NT2/D1 (cell line): ENCODE data around the gene ARMC8.

Experiments
- DNase-seq: peaks from one replicate; pipeline ENCODE4 v3.0.0-alpha.2; 2011; ENCODE audit warnings: low read depth, low spot score
- H3K27me3 ChIP-seq: 2 replicates; pipeline ENCODE4 v1.6.0; 2011; ENCODE audit warnings: mild to moderate bottlenecking; ENCODE audit not compliant: insufficient read length, insufficient read depth
- H3K36me3 ChIP-seq: 2 replicates; pipeline ENCODE4 v1.6.1; 2011; ENCODE audit warnings: mild to moderate bottlenecking, low read length, mixed read lengths; ENCODE audit not compliant: insufficient read depth, insufficient read length
- H3K4me1 ChIP-seq: 2 replicates; pipeline ENCODE4 v1.5.1; 2011; ENCODE audit not compliant: insufficient read depth, insufficient read length
- H3K4me3 ChIP-seq: 2 replicates; pipeline ENCODE4 v1.5.1; 2011; ENCODE audit warnings: low read depth; ENCODE audit not compliant: insufficient read length
- H3K9ac ChIP-seq: 2 replicates; pipeline ENCODE4 v1.6.0; 2011; ENCODE audit warnings: low read depth; ENCODE audit not compliant: insufficient read length
- H3K9me3 ChIP-seq: 2 replicates; pipeline ENCODE4 v1.5.1; 2011; ENCODE audit warnings: mild to moderate bottlenecking, low read length; ENCODE audit not compliant: insufficient read depth
- SUZ12 ChIP-seq: IDR thresholded peaks from 2 replicates; pipeline ENCODE4 v1.6.1; 2011; ENCODE audit not compliant: insufficient read length, insufficient read depth; ENCODE audit errors: extremely low read depth
- YY1 ChIP-seq: IDR thresholded peaks from 2 replicates; pipeline ENCODE4 v1.6.1; 2011; ENCODE audit not compliant: insufficient read length, insufficient read depth
- ZNF274 ChIP-seq: IDR thresholded peaks from 2 replicates; pipeline ENCODE4 v1.6.1; 2011; ENCODE audit warnings: mild to moderate bottlenecking, low read depth, low read length

Gene ARMC8

GRCh38 chr3:138213398-138214085, 26.4 kb downstream of the ARMC8 start:
- no peaks in the 10 kb centered on the region for H3K4me1 ChIP-seq
- DNase-seq: no peak
- no peaks in the 10 kb centered on the region for H3K9me3 ChIP-seq
- no peak overlapping the region for H3K9ac ChIP-seq
- TF ChIP-seq YY1 (no peak), SUZ12 (no peak), ZNF274 (no peak)
- no peaks in the 10 kb centered on the region for H3K27me3 ChIP-seq
- peaks cover 10% of the 10 kb centered on the region for H3K36me3 ChIP-seq
- H3K4me3 ChIP-seq: no peak overlapping the region

GRCh38 chr3:138219255-138219654, 32.2 kb downstream of the ARMC8 start:
- no peak overlapping the region for H3K4me3 ChIP-seq
- no peak overlapping the region for H3K9ac ChIP-seq
- TF ChIP-seq ZNF274: no peak
- TF ChIP-seq SUZ12: no peak
- no peak for TF ChIP-seq YY1
- DNase-seq: no peak
- no peaks in the 10 kb centered on the region for H3K9me3 ChIP-seq
- no peaks in the 10 kb centered on the region for H3K4me1 ChIP-seq
- H3K36me3 ChIP-seq: peaks cover 20% of the 10 kb centered on the region
- no peaks in the 10 kb centered on the region for H3K27me3 ChIP-seq

- Histone ChIP-seq H3K36me3 (peaks cover 30% of the 10 kb centered on the region), H3K4me3 (no peak overlapping the region), H3K9me3 (no peaks in the 10 kb centered on the region), H3K27me3 (no peaks in the 10 kb centered on the region), H3K4me1 (no peaks in the 10 kb centered on the region), H3K9ac (no peak overlapping the region)
- DNase-seq: no peak
- no peak for TF ChIP-seq YY1
- TF ChIP-seq ZNF274: no peak
- TF ChIP-seq SUZ12: no peak
Observed at GRCh38 chr3:138220242-138220641, 33.1 kb downstream of the ARMC8 start.

- no peak for DNase-seq
- no peaks in the 10 kb centered on the region for H3K27me3 ChIP-seq
- no peak overlapping the region for H3K4me3 ChIP-seq
- peaks cover 35% of the 10 kb centered on the region for H3K36me3 ChIP-seq
- H3K9me3 ChIP-seq: no peaks in the 10 kb centered on the region
- H3K9ac ChIP-seq: no peak overlapping the region
- no peaks in the 10 kb centered on the region for H3K4me1 ChIP-seq
- TF ChIP-seq YY1 (no peak), SUZ12 (no peak), ZNF274 (no peak)
Observed at GRCh38 chr3:138220788-138221187, 33.7 kb downstream of the ARMC8 start.

- Histone ChIP-seq H3K9ac (no peak overlapping the region), H3K4me1 (no peaks in the 10 kb centered on the region), H3K36me3 (peaks cover 39% of the 10 kb centered on the region), H3K27me3 (no peaks in the 10 kb centered on the region), H3K9me3 (no peaks in the 10 kb centered on the region), H3K4me3 (no peak overlapping the region)
- TF ChIP-seq ZNF274: no peak
- TF ChIP-seq SUZ12: no peak
- no peak for TF ChIP-seq YY1
- DNase-seq: no peak
Observed at GRCh38 chr3:138222131-138222941, 35.2 kb downstream of the ARMC8 start.

- H3K9me3 ChIP-seq: no peaks in the 10 kb centered on the region
- TF ChIP-seq ZNF274 (no peak), YY1 (no peak), SUZ12 (no peak)
- H3K27me3 ChIP-seq: no peaks in the 10 kb centered on the region
- H3K36me3 ChIP-seq: peaks cover 39% of the 10 kb centered on the region
- no peak for DNase-seq
- H3K9ac ChIP-seq: no peak overlapping the region
- no peaks in the 10 kb centered on the region for H3K4me1 ChIP-seq
- no peak overlapping the region for H3K4me3 ChIP-seq
Observed at GRCh38 chr3:138222942-138223287, 35.8 kb downstream of the ARMC8 start.

GRCh38 chr3:138227650-138228049, 40.5 kb downstream of the ARMC8 start:
- Histone ChIP-seq H3K9ac (no peak overlapping the region), H3K36me3 (peaks cover 61% of the 10 kb centered on the region), H3K4me1 (no peaks in the 10 kb centered on the region), H3K27me3 (no peaks in the 10 kb centered on the region), H3K4me3 (no peak overlapping the region), H3K9me3 (no peaks in the 10 kb centered on the region)
- TF ChIP-seq ZNF274 (no peak), SUZ12 (no peak), YY1 (no peak)
- no peak for DNase-seq
